Measurements from ENCODE around the gene DGKE. TPM values are rescaled to one million over a fixed set of nuclear protein-coding genes. Genes with fewer than 3 reads are reported as not detected.

DGKE gene
- total RNA-seq, 1 donor from 2014 or later: 3.1 TPM

DNA sequence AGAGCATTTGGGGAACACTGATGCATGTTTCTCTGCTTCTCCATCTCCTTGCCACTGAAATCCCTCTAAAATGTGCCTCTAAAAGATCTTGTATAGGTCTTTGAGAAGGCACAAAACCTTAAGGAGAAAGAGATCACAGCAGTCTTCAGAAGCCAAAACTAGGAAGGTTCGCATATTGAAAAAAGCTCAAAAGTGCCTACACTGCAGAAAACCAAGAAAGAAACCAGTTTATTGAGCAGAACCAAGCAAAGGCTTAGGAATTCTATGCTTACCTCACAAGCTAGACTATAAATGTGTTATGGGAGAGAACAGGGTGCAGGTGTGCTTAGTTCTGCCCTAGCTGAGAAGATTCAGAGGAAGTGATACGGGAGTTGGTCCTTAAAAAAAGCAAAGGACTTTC is 16.6 kb downstream of the DGKE start:
- no peak for ATAC-seq

DNA sequence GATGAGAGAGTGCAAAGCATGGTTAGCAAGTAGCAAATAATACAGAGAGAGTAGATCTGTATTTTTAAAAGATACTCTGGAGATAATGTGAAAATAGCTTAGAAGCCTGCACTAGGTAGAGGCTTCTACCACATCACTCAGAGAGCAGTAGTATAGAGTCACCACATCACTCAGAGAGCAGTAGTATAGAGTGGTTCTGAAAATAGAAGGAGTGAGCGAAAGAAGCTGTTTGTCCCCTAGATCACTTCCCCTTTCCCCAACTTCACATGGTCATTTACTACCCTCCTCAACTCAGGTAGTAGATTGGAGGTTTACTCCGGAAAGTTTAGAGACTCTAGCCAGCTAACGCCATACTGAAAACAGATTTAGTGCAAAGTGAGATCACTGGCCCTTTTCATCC is 17.1 kb downstream of the DGKE start:
- ATAC-seq: no peak

DNA sequence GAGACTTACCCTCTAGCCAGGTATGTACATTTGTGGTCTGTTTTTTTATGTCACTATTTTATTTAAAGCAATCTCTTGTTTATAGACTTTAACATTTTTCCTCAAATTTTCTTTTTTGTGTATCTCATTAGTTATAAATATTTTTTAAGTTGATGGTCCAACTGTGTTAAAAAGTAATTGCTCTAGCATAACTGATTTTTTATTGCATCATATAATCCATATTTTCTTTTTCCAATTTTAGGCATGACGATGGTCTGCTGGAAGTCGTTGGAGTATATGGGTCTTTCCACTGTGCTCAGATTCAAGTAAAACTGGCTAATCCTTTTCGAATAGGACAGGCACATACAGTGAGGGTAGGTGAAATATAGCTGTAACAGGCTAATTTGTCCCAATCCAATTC is 27.9 kb downstream of the DGKE start:
- no peak for ATAC-seq

DNA sequence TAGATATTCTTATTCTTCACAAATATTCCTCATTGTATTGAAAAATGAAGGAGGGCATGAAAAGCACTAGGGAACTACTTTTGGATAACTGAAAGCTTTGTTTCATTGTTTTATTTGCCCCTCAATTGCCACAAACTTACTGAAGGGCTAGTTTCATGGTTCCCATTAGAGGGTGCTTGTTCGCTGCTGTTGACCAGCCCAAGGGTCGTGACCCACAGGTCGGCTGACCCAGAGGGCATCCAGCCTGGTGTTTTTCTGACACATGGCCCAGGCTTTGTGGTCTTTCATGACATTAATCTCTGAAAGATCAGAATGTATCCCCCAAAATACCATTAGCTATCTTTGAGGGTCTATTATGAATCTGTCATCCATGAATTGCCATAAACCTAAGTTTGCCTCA is 30.0 kb downstream of the DGKE start:
- ATAC-seq: no peak

DNA sequence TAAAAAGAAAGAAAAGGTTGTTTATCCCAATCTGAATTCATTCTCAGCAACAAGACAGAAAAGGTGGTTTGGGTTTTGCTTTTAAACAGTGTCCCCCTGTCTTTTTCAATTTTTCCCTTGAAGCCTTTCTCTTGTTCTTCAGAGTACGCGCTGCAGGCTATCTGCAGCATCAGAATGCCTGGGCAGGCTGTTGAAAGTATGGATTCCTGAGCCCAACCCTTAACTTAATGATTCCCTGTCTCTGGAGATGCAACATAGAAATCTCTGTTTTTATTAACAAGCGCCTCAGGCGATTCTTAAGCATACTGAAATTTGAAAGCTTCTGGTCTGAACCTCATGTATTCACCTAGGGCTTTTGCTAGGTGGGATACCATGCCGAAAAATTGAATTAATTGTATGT is 32.1 kb downstream of the DGKE start:
- no peak for ATAC-seq

DNA sequence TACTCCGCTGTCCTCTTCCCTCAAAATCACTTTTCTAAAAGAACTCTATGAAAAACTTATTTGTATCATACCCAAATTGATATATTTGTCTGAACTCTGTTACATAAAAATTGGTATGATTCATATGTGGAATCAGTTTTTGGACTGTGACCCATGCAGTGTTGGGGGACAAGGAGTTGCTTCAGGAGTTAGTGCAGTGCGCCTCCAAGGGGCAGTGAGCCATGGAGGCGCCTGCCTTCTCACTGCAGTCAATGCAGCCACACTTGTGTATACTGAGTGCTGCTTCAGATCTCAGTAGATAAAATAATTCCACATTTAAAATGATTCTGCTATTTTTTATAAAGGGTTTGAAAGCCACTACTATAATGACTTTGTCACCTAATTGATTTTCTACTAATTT is 32.5 kb downstream of the DGKE start:
- no peak for ATAC-seq

DNA sequence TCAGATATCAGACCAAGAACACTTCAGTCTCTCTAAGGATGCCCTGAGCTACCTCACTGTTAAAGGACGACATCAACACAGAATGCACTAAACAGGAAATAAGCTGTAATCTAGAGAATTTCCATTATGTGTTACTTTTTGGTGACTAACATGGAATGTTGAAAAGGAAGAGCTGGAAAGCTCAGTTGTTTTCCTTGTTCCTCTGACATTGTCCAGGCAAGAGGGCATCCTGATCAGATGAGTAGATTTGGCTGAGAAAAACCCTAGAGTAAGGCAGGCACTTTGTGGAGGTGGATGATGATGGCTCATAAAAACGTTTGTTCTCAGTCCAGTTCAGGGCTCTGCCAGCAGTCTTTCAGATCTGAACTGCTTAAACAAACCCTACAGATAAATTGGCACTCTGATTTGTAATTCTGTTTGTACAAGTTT is 34.0 kb downstream of the DGKE start:
- ATAC-seq: peak; percentile 32

DNA sequence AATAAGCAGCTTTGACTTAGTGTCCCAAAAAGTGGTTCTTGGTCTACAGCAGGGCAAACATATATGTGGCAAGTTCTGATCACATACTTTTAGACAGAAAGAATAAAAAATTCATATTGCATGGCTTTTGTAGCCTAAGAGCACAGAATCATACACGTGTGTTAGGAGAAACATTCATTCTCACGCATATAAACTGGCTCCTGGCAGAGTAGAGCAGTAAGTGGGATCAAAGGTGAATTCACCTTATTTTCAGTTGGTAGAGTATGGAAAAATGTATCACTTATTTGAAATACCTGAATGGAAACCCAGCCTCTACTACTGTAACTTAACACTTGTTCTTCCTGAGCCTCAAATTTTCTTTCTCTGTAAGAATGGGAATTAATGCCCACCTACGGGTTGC is 34.8 kb downstream of the DGKE start:
- no peak for ATAC-seq

DNA sequence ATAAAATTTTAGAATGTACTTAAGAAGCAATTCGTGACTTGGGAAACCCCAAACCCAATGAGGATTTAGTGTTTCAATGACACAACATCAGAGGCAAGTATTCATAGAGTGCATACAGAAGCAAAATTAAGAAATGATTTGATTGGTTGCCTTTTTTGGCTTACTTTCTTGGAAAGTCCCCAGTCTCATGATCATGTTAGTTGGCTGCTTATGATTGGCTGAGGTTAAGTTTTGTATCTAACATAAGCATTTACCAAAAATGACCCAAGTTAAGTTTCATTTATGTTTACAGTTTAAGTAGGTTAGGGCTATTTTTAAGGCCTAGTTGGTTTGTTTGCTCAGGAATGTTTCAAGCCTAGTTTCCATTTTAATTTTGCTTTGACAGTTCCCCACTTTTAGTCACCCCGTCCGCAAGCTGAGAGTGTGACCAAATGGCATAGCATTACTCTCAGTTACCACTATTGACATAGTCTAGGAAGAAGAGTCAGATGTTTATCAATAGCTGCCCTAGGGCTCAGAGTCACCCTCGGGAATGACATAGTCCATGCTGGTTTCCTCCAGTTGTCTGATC is 36.2 kb downstream of the DGKE start:
- ATAC-seq: no peak

DNA sequence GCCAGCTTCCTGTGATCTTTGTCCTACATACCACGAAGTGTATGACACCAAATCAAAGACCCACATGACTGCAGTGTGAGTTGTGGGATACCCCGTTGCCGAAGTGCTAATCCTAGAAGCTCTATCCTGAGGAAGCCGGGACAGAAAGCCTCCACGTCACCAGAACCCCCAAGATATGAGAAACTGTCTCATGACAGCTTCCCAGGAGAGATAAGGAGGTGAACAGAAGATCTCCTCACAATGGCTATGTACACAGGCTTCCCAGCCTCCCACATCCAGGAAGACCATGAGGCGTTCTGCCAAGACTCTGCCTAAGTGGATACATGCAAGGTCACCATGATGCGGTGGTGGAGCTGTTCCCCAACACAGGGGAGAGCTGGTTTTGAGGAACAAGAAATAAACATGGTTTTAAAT is 42.8 kb downstream of the DGKE start:
- ATAC-seq: no peak

DNA sequence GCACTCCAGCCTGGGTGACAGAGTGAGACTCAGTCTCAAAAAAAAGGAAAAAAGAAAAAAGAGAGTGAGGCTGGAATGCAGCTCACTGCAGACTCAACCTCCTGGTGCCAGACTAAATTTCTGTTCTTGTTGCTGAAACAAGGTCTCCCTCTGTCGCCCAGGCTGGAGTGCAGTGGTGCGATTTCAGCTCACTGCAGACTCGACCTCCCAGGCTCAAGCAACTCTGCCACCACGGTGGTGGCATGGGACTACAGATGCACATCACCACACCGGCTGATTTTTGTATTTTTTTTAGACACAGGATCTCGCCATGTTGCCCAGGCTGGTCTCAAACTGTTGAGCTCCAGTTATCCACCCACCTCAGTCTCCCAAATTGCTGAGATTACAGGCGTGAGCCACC is 45.3 kb downstream of the DGKE start:
- no peak for ATAC-seq

DNA sequence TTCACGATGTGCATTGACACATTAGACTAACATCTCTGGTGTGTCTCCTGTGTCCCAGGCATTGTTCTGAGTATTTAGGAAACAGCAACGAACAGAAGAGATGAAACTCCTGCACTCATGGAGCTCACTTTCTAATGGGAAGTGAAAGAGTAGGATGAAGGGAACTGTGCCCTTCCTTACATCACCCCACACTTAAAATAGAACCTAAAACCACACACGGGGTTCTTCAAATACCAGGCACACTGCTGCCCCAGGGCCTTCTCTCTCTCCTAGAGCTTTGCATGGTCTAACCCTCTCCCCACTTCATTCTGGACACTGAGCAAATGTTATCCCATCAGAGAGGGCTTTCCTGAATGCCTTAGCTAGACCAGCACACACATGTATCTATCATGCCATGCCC is 46.2 kb downstream of the DGKE start:
- no peak for ATAC-seq

DNA sequence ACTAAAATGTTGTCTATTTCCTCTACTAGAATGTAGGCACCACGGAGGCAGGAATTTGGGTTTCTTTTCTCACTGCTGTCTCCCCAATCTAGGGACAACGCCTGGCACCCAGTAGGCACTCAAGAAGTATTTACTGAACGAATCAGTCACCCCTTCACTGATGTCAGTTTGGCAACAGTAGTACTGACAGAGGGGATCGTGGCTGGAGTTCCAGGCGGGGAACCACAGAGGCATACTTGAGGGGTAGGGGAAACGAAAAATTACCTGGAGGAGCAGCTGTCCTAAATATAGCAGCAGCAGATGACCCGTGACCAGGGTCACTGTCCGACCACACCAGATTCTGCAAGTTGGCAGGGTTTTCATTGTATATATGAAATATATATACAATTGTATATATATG is 46.6 kb downstream of the DGKE start:
- ATAC-seq: no peak

DNA sequence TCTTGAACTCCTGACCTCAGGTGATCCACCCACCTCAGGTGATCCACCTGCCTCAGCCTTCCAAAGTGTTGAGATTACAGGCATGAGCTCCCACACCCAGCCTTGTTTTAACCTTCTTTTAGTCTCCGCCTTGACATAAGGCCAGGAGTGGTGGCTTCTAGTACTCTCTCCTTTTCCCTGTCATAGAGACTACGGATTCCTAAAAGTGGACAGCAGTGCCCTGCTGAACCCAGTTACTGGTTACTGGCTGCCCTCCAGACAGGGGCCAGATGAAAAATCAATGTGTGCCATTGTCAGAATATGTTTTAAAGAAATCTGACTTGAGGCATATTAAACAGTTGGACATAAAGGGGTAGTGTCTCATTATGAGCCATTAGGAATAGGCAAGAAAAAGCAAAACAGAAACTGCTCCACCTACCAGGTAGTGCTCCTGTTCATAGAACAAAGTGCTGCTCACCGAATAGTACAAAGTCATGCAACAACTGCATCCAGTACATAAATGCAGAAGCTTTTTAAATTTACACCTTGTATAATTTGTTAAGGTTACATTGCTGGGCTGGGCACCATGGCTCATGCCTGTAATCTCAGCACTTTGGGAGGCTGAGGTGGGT is 47.8 kb downstream of the DGKE start:
- ATAC-seq: no peak

DNA sequence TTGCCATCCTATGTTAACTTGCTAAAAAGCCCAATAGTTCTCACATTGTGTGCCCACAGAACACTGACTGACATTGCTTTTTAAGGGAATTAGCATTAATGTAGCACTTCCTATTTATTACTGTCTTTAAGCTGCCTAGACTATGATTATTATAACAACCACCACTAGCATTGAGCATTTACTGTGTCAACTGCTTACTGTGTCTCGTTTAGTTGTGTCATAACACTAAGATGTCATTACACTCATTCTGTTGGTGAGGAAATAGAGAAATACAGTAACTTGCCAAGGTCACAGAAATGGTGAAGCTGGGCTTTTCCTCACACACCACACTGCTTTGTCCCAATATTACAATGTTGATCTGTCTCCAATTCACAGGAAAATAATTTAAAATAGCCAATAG is 49.7 kb downstream of the DGKE start:
- no peak for ATAC-seq

DNA sequence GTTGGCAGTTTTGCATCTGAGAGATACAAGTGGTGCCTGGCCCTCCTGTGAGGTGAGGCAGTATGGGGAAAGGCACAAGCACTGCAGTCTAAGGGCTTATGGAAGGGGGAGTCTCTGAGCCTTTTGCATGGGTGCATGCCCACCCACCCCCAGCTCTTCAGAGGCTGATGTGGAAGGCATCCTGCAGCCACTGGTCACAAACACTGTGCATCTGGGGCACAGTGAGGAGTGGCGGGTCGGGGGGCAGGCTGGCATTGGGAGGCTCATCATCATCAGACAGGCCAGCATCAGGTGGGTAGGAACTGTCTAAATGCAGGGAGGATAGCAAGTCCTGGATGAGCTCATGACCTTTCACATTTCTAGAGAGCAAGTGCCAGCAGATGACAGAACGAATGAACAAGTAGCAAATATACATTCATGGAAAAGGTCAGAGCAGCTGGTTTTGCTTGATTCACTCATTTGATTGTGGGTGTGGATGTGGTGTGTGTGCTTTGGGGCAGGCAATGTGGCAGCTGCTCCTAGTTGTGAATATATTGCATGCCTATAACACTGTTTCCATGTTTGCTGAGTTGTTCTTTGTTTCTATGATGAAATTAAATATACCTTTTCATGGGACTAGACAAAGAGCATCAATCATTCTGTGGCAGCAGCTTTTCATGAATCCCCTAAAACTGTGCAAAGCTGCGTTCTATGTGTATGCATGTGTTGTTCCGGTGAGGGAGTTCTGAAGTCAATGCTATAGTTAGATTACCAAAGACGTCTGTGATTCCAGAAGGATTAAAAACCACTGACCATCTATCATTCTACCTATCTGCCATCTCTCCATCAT is 50.7 kb downstream of the DGKE start:
- no peak for ATAC-seq

DNA sequence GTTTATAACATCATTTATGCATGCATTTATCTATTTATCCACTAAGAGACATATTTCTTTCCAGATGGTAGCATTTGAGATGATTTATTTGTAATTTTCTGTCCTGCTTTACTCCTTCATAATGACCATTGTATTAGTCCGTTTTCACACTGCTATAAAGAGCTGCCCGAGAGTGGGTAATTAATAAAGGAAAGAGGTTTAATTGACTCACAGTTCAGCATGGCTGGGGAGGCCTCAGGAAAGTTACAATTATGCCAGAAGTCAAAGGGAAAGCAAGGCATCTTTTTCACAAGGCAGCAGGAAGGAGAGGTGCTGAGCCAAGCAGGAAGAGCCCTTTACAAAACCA is 51.3 kb downstream of the DGKE start:
- ATAC-seq: no peak

DNA sequence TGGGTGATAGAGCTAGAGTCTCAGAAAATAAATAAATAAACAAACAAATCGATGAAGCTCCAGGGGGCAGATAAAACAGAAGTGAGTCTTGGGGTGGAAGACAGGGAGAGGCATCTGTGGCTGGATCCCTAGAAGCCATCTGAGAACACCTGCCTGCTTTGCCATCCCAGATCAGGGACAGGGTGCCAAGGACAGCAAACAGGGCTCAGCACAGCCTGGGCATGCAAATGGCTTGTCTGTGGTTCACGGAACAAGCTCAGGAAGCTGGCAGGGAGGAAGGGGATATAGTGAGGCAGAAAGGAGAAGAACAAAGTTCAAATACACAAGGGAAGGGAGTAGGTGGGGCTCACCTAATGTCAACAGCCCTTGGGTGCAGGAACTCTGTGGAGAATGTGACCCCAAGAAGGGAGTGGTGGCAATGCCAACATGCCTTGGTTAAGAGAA is 52.4 kb downstream of the DGKE start:
- ATAC-seq: no peak

DNA sequence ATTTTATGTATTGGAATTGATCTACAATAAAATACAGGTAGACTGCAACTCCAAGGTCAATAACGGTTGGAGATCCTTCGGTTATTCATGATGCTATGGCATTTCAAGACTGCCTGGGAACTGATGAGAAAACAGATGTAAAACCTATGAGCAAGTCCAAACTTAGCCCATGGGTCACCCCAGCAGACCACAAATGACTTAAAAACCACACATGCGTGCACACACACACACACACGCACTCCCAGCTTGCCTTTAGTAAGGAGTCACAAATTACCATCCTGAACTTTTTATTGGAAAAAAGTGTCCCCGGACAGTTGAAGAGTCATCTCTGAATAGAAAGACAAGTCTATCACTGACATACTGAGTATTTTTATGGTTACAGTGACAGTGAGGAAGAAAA is 53.2 kb downstream of the DGKE start:
- ATAC-seq: no peak

DNA sequence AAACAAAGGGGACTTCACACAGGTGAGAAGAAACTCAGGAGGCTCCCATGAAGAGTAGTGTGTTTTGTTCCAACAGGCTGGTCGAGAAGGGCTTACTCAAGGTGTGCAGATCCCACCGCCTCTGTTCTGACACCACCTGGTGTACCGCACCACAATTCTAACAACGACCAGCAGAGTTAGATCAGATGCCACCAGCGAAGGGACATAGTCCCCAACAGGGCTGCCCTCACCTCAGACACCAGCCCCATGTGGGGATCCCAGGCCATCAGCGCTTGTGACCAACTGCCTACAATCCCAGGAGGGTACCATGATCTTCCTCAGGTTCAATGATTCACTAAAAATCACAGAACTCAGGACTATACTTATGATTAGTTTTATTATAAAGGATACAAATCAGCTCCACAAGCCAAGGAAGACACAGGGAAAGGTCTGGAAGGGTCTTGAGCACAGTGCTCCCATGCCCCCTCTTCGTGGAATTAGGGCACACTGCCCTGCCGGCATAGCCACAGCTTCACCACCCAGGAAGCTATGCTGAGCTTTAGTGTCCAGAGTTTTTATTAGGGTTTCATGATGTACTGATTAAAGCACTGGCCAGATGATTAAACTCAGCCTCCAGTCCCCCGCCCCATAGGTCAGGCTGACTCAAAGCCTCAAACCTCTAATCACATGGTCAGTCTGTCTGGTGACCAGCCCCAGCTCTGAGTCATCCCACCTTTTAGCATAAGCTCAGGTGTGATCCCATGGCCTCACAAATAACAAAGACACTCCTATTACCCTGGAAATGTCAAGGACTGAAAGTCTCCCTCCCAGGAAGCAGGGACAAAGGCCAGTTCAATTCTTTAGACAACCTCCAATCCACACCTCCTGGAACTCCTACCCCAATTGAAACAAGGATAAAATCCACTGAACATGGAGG is 53.9 kb downstream of the DGKE start:
- ATAC-seq: peak; percentile 64

DNA sequence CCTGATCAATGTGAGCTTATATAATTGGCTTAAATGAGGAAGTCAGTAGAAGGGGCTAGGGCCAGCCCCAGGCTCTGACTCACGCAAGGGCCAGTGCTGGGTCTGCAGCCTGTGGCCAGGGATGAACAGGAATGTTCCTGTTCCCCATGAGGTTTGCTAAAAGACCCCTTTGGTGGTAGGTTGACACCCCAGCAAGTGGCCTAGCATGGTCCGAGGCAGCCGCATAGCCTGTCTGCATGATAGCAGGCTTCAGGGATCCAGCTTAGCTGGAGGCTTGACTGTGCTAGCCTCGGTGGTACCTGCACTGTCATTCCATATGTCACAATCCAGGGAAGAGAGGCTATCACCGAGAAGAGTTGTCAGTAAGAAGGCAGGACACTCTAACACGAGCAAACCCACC is 56.4 kb downstream of the DGKE start:
- no peak for ATAC-seq

DNA sequence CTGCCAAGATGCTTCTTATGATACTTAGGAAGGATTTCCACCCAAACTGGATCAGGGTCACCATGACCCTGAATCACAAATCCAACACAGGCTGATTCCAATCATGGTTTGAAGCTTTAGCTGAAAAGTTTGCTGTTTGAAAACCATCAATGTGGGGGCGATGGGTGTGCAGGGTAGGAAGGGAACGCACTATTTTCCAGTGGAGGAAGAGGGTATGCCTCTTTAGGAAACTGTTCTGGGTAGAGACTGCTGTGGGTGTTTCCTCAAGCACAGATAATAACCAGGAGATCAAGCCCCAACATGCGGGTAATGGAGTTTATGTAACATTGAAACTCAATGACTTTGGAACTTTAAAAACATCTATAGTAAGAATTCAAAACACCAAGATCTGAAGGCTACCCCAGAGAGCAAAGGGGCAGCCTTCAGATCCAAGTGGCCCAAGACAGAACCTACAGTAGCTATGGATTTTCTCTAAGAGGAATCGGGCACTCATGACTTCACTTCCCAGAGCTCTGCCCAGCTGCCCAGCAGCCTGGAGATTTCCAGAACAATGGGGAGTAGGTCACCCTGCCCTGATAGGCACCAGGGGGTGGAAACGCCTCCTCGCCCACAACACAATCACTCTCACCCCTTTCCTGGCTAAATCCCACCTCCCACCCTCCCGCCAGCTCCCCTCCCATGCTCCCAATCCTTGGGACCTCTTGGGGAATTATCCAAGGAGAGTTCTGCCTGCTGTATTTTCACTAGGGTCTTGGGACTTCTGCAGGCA is 57.1 kb downstream of the DGKE start:
- ATAC-seq: no peak

Measured in esophagus mucosa (tissue), 1 donor.